LoVo (cell line): ENCODE results near the gene LKAAEAR1.

ENCODE experiments used
- DNase-seq: peaks from one replicate; pipeline ENCODE4 v3.0.0-alpha.2; 2016; ENCODE audit warnings: low spot score

The LKAAEAR1 gene

GRCh38 chr20:64065062-64065973, 18.9 kb downstream of the LKAAEAR1 start:
- no peak for DNase-seq

GRCh38 chr20:64064145-64064698, 20.0 kb downstream of the LKAAEAR1 start:
- DNase-seq: peak; percentile 10

- no peak for DNase-seq
Observed at GRCh38 chr20:64063389-64064144, 20.6 kb downstream of the LKAAEAR1 start.

GRCh38 chr20:64062596-64063388, 21.4 kb downstream of the LKAAEAR1 start, which contains the start of gene TCEA2:
TSS of gene TCEA2 (plus strand) at chr20:64063198. CDS start at chr20:64063313, 115 bp downstream.
- peak; percentile 82 for DNase-seq

GRCh38 chr20:64062276-64062595, 22.0 kb downstream of the LKAAEAR1 start:
- no peak for DNase-seq

GRCh38 chr20:64058536-64058935, 25.7 kb downstream of the LKAAEAR1 start:
- no peak for DNase-seq

- peak; percentile 59 for DNase-seq
Observed at GRCh38 chr20:64057628-64058498, 26.3 kb downstream of the LKAAEAR1 start.

- no peak for DNase-seq
Observed at GRCh38 chr20:64056889-64057627, 27.1 kb downstream of the LKAAEAR1 start.

- no peak for DNase-seq
Observed at GRCh38 chr20:64056639-64056888, 27.6 kb downstream of the LKAAEAR1 start.

GRCh38 chr20:64055893-64056638, 28.1 kb downstream of the LKAAEAR1 start:
- no peak for DNase-seq

- DNase-seq: no peak
Observed at GRCh38 chr20:64055396-64055892, 28.8 kb downstream of the LKAAEAR1 start.

- DNase-seq: no peak
Observed at GRCh38 chr20:64053841-64054661, 30.1 kb downstream of the LKAAEAR1 start.

- DNase-seq: no peak
Observed at GRCh38 chr20:64052987-64053840, 31.0 kb downstream of the LKAAEAR1 start.

GRCh38 chr20:64052326-64052722, 31.9 kb downstream of the LKAAEAR1 start:
- DNase-seq: no peak

- DNase-seq: no peak
Observed at GRCh38 chr20:64051561-64052325, 32.5 kb downstream of the LKAAEAR1 start.

- DNase-seq: no peak
Observed at GRCh38 chr20:64051033-64051452, 33.2 kb downstream of the LKAAEAR1 start.
